OCI-LY7 (cell line): Measurements from ENCODE around the gene MIB1. TPM values are rescaled to one million over a fixed set of nuclear protein-coding genes. Genes with fewer than 3 reads are reported as not detected.

Experiments used
- BruUV-seq: library from RNA; stranded (reverse); fragments of 400-500 nt; replicated peaks from 2 replicates; lab custom pipeline; 2021; lab: Mats Ljungman, UMichigan
- CTCF ChIA-PET: fragments of 300-600 bp; sonication (Branson Sonifier 250); formaldehyde crosslinking; loops from one replicate; lab custom pipeline; 2022; ENCODE audit warnings: antibody characterized with exemption; ENCODE audit not compliant: unreplicated experiment; lab: Charles Lee
- POLR2A ChIA-PET: fragments of 300-600 bp; sonication (Branson Sonifier 250); formaldehyde crosslinking; loops from one replicate; lab custom pipeline; 2022; ENCODE audit warnings: antibody characterized with exemption; lab: Charles Lee
- DNase-seq: peaks from one replicate; pipeline ENCODE4 v3.0.0-alpha.2; 2015; ENCODE audit warnings: low spot score
- H2AFZ ChIP-seq: fragments of 200-600 bp; sonication (generic), shearing (Covaris generic); 2 replicates; pipeline ENCODE4 v1.6.1; 2014; ENCODE audit warnings: mild to moderate bottlenecking, antibody characterized with exemption, low read length, moderate library complexity
- H3K27ac ChIP-seq: fragments of 200-600 bp; sonication (generic); 2 replicates; pipeline ENCODE4 v1.5.1; 2014; ENCODE audit warnings: mixed run types, low read depth, mild to moderate bottlenecking, moderate library complexity, low read length, inconsistent platforms; ENCODE audit not compliant: poor library complexity, severe bottlenecking
- H3K36me3 ChIP-seq: fragments of 200-600 bp; sonication (generic); 2 replicates; pipeline ENCODE4 v1.6.1; 2014; ENCODE audit warnings: mild to moderate bottlenecking, antibody characterized with exemption, low read length, moderate library complexity, mixed read lengths; ENCODE audit not compliant: insufficient read depth
- H3K4me1 ChIP-seq: fragments of 200-600 bp; sonication (generic); 2 replicates; pipeline ENCODE4 v1.5.1; 2014; ENCODE audit warnings: mild to moderate bottlenecking, low read length; ENCODE audit not compliant: insufficient read depth, poor library complexity, severe bottlenecking
- H3K4me2 ChIP-seq: fragments of 200-600 bp; sonication (generic); 2 replicates; pipeline ENCODE4 v1.6.1; 2014; ENCODE audit warnings: mild to moderate bottlenecking, low read length
- H3K4me3 ChIP-seq: fragments of 200-600 bp; sonication (generic); 2 replicates; pipeline ENCODE4 v1.5.1; 2014; ENCODE audit warnings: mild to moderate bottlenecking, low read depth, low read length; ENCODE audit not compliant: poor library complexity, severe bottlenecking
- H3K79me2 ChIP-seq: fragments of 200-600 bp; sonication (generic); 2 replicates; pipeline ENCODE4 v1.6.1; 2016; ENCODE audit warnings: low read depth, mild to moderate bottlenecking, low read length, moderate library complexity, mixed read lengths; ENCODE audit not compliant: insufficient read depth
- H3K9me2 ChIP-seq: fragments of 200-600 bp; sonication (generic); 2 replicates; pipeline ENCODE4 v1.6.1; 2016; ENCODE audit warnings: mild to moderate bottlenecking, low read length, mixed read lengths; ENCODE audit not compliant: insufficient read depth
- H3K9me3 ChIP-seq: fragments of 200-600 bp; sonication (generic); 2 replicates; pipeline ENCODE4 v1.6.1; 2014; ENCODE audit warnings: mild to moderate bottlenecking, mixed run types, low read length, mixed read lengths
- H4K20me1 ChIP-seq: fragments of 200-600 bp; sonication (generic); 2 replicates; pipeline ENCODE4 v1.6.1; 2014; ENCODE audit warnings: mild to moderate bottlenecking, antibody characterized with exemption, low read length, moderate library complexity, mixed read lengths; ENCODE audit not compliant: insufficient read depth
- EZH2phosphoT487 ChIP-seq: fragments of 200-600 bp; sonication (generic); IDR thresholded peaks from 2 replicates; pipeline ENCODE4 v1.6.1; 2018; ENCODE audit warnings: low read depth, borderline replicate concordance, mild to moderate bottlenecking, mixed run types, antibody characterized with exemption, low read length, moderate library complexity, mixed read lengths
- intact Hi-C: fragments of 100-400 bp; cut with micrococcal nuclease; formaldehyde crosslinking; loops from one replicate; pipeline ENCODE4 v1.10.0; 2022; ENCODE audit not compliant: unreplicated experiment
- total RNA-seq, 2 experiments: library from RNA; depleted of rRNA in 1 of 2; stranded (reverse); fragments of >200 nt in 1 of 2; shearing (Covaris generic) in 1 of 2; gene quantifications; 2 replicates each; pipeline ENCODE4 v1.2.3, GENCODE V29; 2014 to 2022
- TF ChIP-seq, protein P1 (sequence below): fragments of 200-600 bp; sonication (generic); conservative IDR thresholded peaks from 2 replicates; pipeline ENCODE4 v1.5.1; 2014; ENCODE audit warnings: mild to moderate bottlenecking, antibody characterized with exemption, low read length, moderate library complexity, mixed read lengths

The MIB1 gene
- total RNA-seq, 2 experiments from 2014 or later, result 40.5 to 81.6 TPM

DNA sequence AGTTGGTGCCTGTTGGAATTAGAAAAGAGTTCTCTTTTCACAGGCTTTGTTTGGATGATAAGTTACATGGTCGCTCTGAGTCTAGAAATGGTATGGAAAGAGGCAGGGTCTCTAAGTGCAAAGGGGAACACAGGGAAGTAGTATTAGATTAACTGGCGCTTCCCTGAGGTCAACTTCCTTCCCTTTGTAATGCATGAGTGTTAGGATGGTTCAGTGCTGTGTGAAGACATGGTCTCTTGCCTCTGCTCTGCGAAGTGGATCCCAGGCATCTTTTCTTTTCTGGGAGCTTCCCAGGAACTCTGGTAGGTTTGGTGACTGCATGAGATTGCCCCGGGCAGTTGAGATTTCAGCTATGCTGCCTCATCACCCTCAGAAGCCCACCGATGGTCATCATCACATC, 170.3 kb downstream of the MIB1 start:
- no peak for DNase-seq
- Histone ChIP-seq H3K27ac (no peak overlapping the region), H3K4me3 (no peak overlapping the region), H3K9me2 (no peaks in the 10 kb centered on the region), H3K9me3 (no peaks in the 10 kb centered on the region), H3K4me1 (no peaks in the 10 kb centered on the region), H3K4me2 (no peak overlapping the region), H4K20me1 (no peaks in the 10 kb centered on the region; the same call in 1 of the 2 replicates), H3K79me2 (no peaks in the 10 kb centered on the region), H2AFZ (no peak overlapping the region), H3K36me3 (no peaks in the 10 kb centered on the region)
- intact Hi-C loops, result loop anchor here (5.0 kb wide), 1 partner anchor 46 kb away; no protein-coding TSS in a partner anchor
- no TSS peak for BruUV-seq
- no peak for TF ChIP-seq EZH2phosphoT487
- TF ChIP-seq, protein P1, sequence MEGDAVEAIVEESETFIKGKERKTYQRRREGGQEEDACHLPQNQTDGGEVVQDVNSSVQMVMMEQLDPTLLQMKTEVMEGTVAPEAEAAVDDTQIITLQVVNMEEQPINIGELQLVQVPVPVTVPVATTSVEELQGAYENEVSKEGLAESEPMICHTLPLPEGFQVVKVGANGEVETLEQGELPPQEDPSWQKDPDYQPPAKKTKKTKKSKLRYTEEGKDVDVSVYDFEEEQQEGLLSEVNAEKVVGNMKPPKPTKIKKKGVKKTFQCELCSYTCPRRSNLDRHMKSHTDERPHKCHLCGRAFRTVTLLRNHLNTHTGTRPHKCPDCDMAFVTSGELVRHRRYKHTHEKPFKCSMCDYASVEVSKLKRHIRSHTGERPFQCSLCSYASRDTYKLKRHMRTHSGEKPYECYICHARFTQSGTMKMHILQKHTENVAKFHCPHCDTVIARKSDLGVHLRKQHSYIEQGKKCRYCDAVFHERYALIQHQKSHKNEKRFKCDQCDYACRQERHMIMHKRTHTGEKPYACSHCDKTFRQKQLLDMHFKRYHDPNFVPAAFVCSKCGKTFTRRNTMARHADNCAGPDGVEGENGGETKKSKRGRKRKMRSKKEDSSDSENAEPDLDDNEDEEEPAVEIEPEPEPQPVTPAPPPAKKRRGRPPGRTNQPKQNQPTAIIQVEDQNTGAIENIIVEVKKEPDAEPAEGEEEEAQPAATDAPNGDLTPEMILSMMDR, result no peak
- ChIA-PET POLR2A (interaction anchor here (0.6 kb wide), 1 partner anchor 464 kb away, joined by 3 read pairs; no protein-coding TSS in a partner anchor), CTCF (no interaction called here)

DNA sequence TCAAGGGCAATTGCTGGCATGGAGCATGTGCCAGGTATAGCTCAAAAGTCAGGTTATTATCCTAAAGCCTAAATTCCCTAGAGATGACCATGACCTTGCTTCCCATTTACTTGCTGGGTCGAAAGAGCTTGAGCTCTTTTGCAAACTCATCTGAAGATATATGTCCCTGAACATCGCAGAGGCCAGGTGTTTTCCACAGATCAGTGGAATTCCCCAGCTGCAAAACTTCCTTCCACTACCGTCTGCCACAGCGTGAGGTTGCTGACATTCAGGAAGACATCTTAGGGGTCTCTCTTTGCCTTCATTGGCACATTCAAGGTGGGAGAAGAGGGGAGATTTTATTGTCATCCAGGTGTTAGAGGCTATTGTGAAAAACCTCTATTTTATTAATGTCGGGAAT, 171.0 kb downstream of the MIB1 start:
- no TSS peak for BruUV-seq
- Histone ChIP-seq H3K27ac (no peak overlapping the region), H3K4me3 (no peak overlapping the region), H3K4me2 (no peak overlapping the region), H3K79me2 (no peaks in the 10 kb centered on the region), H2AFZ (no peak overlapping the region), H3K4me1 (no peaks in the 10 kb centered on the region), H3K9me3 (no peaks in the 10 kb centered on the region), H3K36me3 (no peaks in the 10 kb centered on the region), H3K9me2 (no peaks in the 10 kb centered on the region), H4K20me1 (no peaks in the 10 kb centered on the region; the same call in 1 of the 2 replicates)
- CTCF ChIA-PET, result no interaction called here
- intact Hi-C loops, result loop anchor here (5.0 kb wide), 1 partner anchor 46 kb away; no protein-coding TSS in a partner anchor
- DNase-seq, result no peak
- TF ChIP-seq, protein P1, result no peak
- no peak for TF ChIP-seq EZH2phosphoT487
- POLR2A ChIA-PET, result no interaction called here

DNA sequence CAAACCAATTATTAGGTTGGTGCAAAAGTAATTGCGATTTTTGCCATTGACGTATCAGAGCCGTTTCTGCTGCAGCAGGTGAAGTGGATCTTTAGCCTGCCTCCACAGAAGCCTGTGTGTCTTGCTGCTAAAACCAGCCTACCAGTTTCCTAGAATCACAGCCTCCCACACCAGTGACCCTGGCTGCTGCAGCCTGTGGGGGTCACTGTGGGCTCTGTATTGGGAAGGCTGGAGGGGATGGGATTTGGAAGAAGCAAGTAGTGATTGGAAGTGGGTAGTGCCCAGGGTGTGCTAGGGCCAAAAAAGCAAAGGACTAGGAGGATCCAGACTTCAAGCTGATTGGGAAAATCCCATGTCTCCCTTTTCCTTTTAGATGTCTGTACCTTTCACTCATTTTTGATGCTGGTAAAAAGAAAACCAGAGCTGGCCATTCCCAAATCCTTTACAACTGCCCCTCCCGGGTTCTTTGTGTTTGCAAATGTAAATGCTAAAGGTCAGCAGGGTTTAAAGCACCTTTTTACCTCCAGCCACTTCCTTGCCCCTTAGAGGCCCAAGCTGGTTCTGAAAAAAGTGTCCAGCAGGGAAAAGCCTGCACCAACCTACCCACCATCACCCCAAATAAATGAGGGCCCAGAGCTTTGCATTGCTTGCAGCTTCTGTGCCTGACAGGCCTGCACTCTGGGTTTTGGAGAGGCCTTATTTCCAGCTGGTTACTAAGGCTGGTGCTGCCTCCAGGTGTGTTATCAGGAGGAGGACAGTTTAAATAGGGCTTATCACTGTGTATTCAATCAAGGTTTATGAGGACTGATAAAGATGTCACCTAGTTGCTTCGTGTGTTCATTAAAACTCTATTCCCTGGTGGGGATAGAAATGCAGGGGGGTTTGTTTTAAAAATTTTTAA, 172.0 kb downstream of the MIB1 start:
- Histone ChIP-seq H3K9me3 (no peaks in the 10 kb centered on the region), H3K9me2 (no peaks in the 10 kb centered on the region), H2AFZ (no peak overlapping the region), H4K20me1 (no peaks in the 10 kb centered on the region; the same call in 1 of the 2 replicates), H3K4me3 (no peak overlapping the region), H3K79me2 (no peaks in the 10 kb centered on the region), H3K27ac (no peak overlapping the region), H3K4me1 (no peaks in the 10 kb centered on the region), H3K36me3 (no peaks in the 10 kb centered on the region), H3K4me2 (no peak overlapping the region)
- intact Hi-C loops, result loop anchor here (5.0 kb wide), 1 partner anchor 45 kb away; no protein-coding TSS in a partner anchor
- CTCF ChIA-PET, result no interaction called here
- TF ChIP-seq, protein P1, result no peak
- no peak for TF ChIP-seq EZH2phosphoT487
- no TSS peak for BruUV-seq
- POLR2A ChIA-PET, result no interaction called here
- no peak for DNase-seq
